GM23338 (cell line): ENCODE results near the gene SYNE4. TPM values are rescaled to one million over a fixed set of nuclear protein-coding genes. Genes with fewer than 3 reads are reported as not detected.

Source experiments
- POLR2AphosphoS5 ChIP-seq: IDR thresholded peaks from 2 replicates; pipeline ENCODE4 v1.6.1; 2016; ENCODE audit warnings: antibody characterized with exemption, low read depth
- polyA plus RNA-seq: library from polyadenylated mRNA; unstranded; fragments of >200 nt; fragmentation: Nextera tagmentation; extraction: Ambion mirVana; gene quantifications from 2 replicates; pipeline ENCODE4 v1.2.1, GENCODE V29; 2016
- small RNA-seq: library from RNA; depleted of rRNA; stranded (forward); fragments of <200 nt; gene quantifications from one replicate; pipeline ENCODE3, GENCODE V24; 2014; ENCODE audit warnings: low replicate concordance
- total RNA-seq: library from RNA; depleted of rRNA; stranded (reverse); fragments of >200 nt; shearing (Covaris generic); gene quantifications from 2 replicates; pipeline ENCODE4 v1.2.3, GENCODE V29; 2014; rRNA removed
- TF ChIP-seq, protein P1 (sequence below), 2 experiments: fragments of 200-600 bp in 1 of 2; sonication (generic) in 1 of 2; conservative IDR thresholded peaks; 2 replicates each; pipeline versions ENCODE4 v1.5.1 to v1.6.1; 2016 to 2017; ENCODE audit warnings: antibody characterized with exemption in 2 of 2, low read depth in 2 of 2, mild to moderate bottlenecking in 2 of 2, moderate library complexity in 1 of 2
- TF ChIP-seq, protein P2 (sequence below): IDR thresholded peaks from 2 replicates; pipeline ENCODE4 v1.6.1; 2016; ENCODE audit warnings: antibody characterized with exemption

The SYNE4 gene
- total and polyA plus RNA-seq, 2 experiments from 2014 or later = 26.1 to 49.8 TPM

- TF ChIP-seq, protein P1, sequence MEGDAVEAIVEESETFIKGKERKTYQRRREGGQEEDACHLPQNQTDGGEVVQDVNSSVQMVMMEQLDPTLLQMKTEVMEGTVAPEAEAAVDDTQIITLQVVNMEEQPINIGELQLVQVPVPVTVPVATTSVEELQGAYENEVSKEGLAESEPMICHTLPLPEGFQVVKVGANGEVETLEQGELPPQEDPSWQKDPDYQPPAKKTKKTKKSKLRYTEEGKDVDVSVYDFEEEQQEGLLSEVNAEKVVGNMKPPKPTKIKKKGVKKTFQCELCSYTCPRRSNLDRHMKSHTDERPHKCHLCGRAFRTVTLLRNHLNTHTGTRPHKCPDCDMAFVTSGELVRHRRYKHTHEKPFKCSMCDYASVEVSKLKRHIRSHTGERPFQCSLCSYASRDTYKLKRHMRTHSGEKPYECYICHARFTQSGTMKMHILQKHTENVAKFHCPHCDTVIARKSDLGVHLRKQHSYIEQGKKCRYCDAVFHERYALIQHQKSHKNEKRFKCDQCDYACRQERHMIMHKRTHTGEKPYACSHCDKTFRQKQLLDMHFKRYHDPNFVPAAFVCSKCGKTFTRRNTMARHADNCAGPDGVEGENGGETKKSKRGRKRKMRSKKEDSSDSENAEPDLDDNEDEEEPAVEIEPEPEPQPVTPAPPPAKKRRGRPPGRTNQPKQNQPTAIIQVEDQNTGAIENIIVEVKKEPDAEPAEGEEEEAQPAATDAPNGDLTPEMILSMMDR (conservative IDR thresholded peaks at IDR 0.05; ENCODE audit: low read depth in 2 of 2) = no peak
- no peak for TF ChIP-seq POLR2AphosphoS5
- TF ChIP-seq, protein P2, sequence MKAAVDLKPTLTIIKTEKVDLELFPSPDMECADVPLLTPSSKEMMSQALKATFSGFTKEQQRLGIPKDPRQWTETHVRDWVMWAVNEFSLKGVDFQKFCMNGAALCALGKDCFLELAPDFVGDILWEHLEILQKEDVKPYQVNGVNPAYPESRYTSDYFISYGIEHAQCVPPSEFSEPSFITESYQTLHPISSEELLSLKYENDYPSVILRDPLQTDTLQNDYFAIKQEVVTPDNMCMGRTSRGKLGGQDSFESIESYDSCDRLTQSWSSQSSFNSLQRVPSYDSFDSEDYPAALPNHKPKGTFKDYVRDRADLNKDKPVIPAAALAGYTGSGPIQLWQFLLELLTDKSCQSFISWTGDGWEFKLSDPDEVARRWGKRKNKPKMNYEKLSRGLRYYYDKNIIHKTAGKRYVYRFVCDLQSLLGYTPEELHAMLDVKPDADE = no peak
Measured at GRCh38 chr19:35955881-35956634, 52.6 kb downstream of the SYNE4 start (continued).

Small RNAs within 50 kb of the gene (small RNA-seq; reads per million reads assigned to genes)
- gene AF038458.1 = not detected

Other genes with a start within 250 kb of the SYNE4 start
- gene ARHGAP33, start 233.2 kb downstream of the SYNE4 start, total RNA-seq = 17.7 and 22.1 TPM in 2 replicates
- gene ARHGAP33, start 233.2 kb downstream of the SYNE4 start, polyA plus RNA-seq = 10.3 and 11.6 TPM in 2 replicates
- gene PRODH2, start 196.0 kb downstream of the SYNE4 start, total RNA-seq = not detected in 2 replicates
- not detected in 2 replicates for gene PRODH2, start 196.0 kb downstream of the SYNE4 start, polyA plus RNA-seq
- gene NPHS1, start 156.3 kb downstream of the SYNE4 start, total RNA-seq = 0.58 and 1.0 TPM in 2 replicates
- gene NPHS1, start 156.3 kb downstream of the SYNE4 start, polyA plus RNA-seq = 0.47 and 1.3 TPM in 2 replicates
- 9.9 and 13.1 TPM in 2 replicates for gene KIRREL2, start 151.9 kb downstream of the SYNE4 start, total RNA-seq
- 3.6 and 3.8 TPM in 2 replicates for gene KIRREL2, start 151.9 kb downstream of the SYNE4 start, polyA plus RNA-seq
- 28.2 and 30.2 TPM in 2 replicates for gene APLP1, start 140.2 kb downstream of the SYNE4 start, total RNA-seq
- gene APLP1, start 140.2 kb downstream of the SYNE4 start, polyA plus RNA-seq = 36.0 and 39.0 TPM in 2 replicates
- gene NFKBID, start 108.3 kb downstream of the SYNE4 start, total RNA-seq = 8.7 and 15.7 TPM in 2 replicates
- gene NFKBID, start 108.3 kb downstream of the SYNE4 start, polyA plus RNA-seq = 10.5 and 12.1 TPM in 2 replicates
- not detected in 2 replicates for gene HCST, start 106.3 kb downstream of the SYNE4 start, total RNA-seq
- 2.1 and 6.7 TPM in 2 replicates for gene HCST, start 106.3 kb downstream of the SYNE4 start, polyA plus RNA-seq
- gene TYROBP, start 100.5 kb downstream of the SYNE4 start, total RNA-seq = not detected in 2 replicates
- 0.99 TPM in 1 of 2 replicates, not detected in the other for gene TYROBP, start 100.5 kb downstream of the SYNE4 start, polyA plus RNA-seq
- gene LRFN3, start 72.4 kb downstream of the SYNE4 start, total RNA-seq = 15.1 and 18.2 TPM in 2 replicates
- 5.8 and 6.0 TPM in 2 replicates for gene LRFN3, start 72.4 kb downstream of the SYNE4 start, polyA plus RNA-seq
- 45.8 and 55.9 TPM in 2 replicates for gene SDHAF1, start 13.6 kb downstream of the SYNE4 start, total RNA-seq
- 19.9 TPM in 2 replicates for gene SDHAF1, start 13.6 kb downstream of the SYNE4 start, polyA plus RNA-seq
- gene ALKBH6, start 5.4 kb upstream of the SYNE4 start, total RNA-seq = 28.5 and 33.6 TPM in 2 replicates
- 51.4 and 54.6 TPM in 2 replicates for gene ALKBH6, start 5.4 kb upstream of the SYNE4 start, polyA plus RNA-seq
- gene CLIP3, start 24.1 kb upstream of the SYNE4 start, total RNA-seq = 12.4 and 19.1 TPM in 2 replicates
- gene CLIP3, start 24.1 kb upstream of the SYNE4 start, polyA plus RNA-seq = 15.1 and 15.2 TPM in 2 replicates
- 10.3 and 12.7 TPM in 2 replicates for gene THAP8, start 45.5 kb upstream of the SYNE4 start, total RNA-seq
- 12.2 and 13.7 TPM in 2 replicates for gene THAP8, start 45.5 kb upstream of the SYNE4 start, polyA plus RNA-seq
- 41.0 and 45.4 TPM in 2 replicates for gene WDR62, start 46.1 kb upstream of the SYNE4 start, total RNA-seq
- gene WDR62, start 46.1 kb upstream of the SYNE4 start, polyA plus RNA-seq = 13.3 and 14.1 TPM in 2 replicates
- gene OVOL3, start 102.3 kb upstream of the SYNE4 start, total RNA-seq = not detected in 2 replicates
- gene OVOL3, start 102.3 kb upstream of the SYNE4 start, polyA plus RNA-seq = not detected in 2 replicates
- gene POLR2I, start 106.1 kb upstream of the SYNE4 start, total RNA-seq = 94.0 and 110 TPM in 2 replicates
- gene POLR2I, start 106.1 kb upstream of the SYNE4 start, polyA plus RNA-seq = 413 and 427 TPM in 2 replicates
- gene TBCB, start 106.7 kb upstream of the SYNE4 start, total RNA-seq = 254 and 275 TPM in 2 replicates
- gene TBCB, start 106.7 kb upstream of the SYNE4 start, polyA plus RNA-seq = 277 and 290 TPM in 2 replicates
- 112 and 123 TPM in 2 replicates for gene CAPNS1, start 131.3 kb upstream of the SYNE4 start, total RNA-seq
- gene CAPNS1, start 131.3 kb upstream of the SYNE4 start, polyA plus RNA-seq = 227 and 230 TPM in 2 replicates
- 0.52 TPM in 1 of 2 replicates, not detected in the other for gene COX7A1, start 143.6 kb upstream of the SYNE4 start, total RNA-seq
- gene COX7A1, start 143.6 kb upstream of the SYNE4 start, polyA plus RNA-seq = 5.5 and 6.3 TPM in 2 replicates
- gene ZNF565, start 205.9 kb upstream of the SYNE4 start, total RNA-seq = 2.4 TPM in 2 replicates
- 1.9 and 3.2 TPM in 2 replicates for gene ZNF565, start 205.9 kb upstream of the SYNE4 start, polyA plus RNA-seq
- 227 and 249 TPM in 2 replicates for gene ZNF146, start 206.3 kb upstream of the SYNE4 start, total RNA-seq
- 111 and 143 TPM in 2 replicates for gene ZNF146, start 206.3 kb upstream of the SYNE4 start, polyA plus RNA-seq